ENCODE data around the gene CRIP2.

The CRIP2 gene

DNA sequence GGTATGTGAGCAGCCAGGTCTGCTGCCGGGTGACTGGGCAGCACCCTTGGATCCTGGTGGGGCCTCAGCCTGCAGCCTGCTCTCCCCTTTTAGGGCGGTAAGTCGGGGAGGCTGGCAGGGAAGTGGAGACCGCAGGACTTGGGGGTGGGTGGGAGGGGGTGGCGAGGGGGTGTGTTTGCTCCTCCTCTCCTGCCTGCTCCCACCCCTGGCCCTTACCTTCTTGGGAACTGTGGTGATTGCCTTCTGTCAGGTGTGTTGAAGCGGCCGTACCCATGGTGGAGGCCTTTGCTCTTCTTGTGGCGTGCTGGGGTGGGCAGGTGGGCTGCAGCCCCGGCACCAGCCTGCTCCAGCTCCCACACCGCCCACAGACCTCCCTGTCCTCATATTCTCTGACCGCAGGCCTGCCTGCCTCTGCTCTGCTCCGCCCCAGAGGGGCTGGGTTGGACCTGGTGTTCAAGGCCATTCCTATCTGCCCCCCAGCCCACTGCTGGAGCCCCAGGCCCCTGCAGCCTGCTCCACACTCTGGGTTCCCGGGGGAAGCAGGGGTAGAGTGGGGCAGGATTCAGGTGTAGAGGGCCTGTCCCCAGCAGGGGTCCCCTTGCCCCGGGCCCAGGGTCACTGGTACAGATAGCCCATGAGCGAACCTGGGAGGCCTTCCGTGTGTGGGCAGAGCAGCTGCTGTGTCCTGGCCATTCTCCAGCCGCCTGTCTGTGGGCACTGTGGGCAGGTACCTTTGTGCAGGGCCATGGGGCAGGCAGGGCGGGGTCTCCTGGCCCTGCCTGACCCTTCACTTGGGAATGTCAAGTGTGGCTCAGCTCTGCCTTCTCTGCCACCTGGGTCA, 21.6 kb downstream of the CRIP2 start:
- H3K9me2 ChIP-seq (replicated peaks; ENCODE audit: control insufficient read depth, low read length) = no peaks in the 10 kb centered on the region
- no peaks in the 10 kb centered on the region for H3K27me3 ChIP-seq (ENCODE audit: control insufficient read depth, low read length)
- no peak for TF ChIP-seq CTCF (IDR thresholded peaks at IDR 0.05; ENCODE audit: low read depth, low read length, poor library complexity, severe bottlenecking)
- no peak for TF ChIP-seq EZH2phosphoT487 (IDR thresholded peaks at IDR 0.05; ENCODE audit: borderline replicate concordance, low read length)
- peaks cover 10% of the 10 kb centered on the region for H3K4me1 ChIP-seq (ENCODE audit: control insufficient read depth, low read length)
- no peaks in the 10 kb centered on the region for H3K9me3 ChIP-seq (ENCODE audit: control insufficient read depth, insufficient read depth, low read length)
- no peaks in the 10 kb centered on the region for H3F3A ChIP-seq (ENCODE audit: control insufficient read depth, insufficient read depth)
- H3K36me3 ChIP-seq (ENCODE audit: control insufficient read depth, low read length) = peaks cover 9% of the 10 kb centered on the region
- H3K4me3 ChIP-seq (ENCODE audit: low read length) = no peak overlapping the region
- no peak overlapping the region for H3K4me2 ChIP-seq (ENCODE audit: low read length)
- H4K20me1 ChIP-seq (ENCODE audit: control insufficient read depth, insufficient read depth, low read depth, low read length) = peaks cover 8% of the 10 kb centered on the region; the same call in 1 of the 2 replicates
- H3K27ac ChIP-seq (ENCODE audit: low read depth, low read length) = no peak overlapping the region
- H3K79me2 ChIP-seq (ENCODE audit: control insufficient read depth, low read length) = peaks cover 9% of the 10 kb centered on the region

DNA sequence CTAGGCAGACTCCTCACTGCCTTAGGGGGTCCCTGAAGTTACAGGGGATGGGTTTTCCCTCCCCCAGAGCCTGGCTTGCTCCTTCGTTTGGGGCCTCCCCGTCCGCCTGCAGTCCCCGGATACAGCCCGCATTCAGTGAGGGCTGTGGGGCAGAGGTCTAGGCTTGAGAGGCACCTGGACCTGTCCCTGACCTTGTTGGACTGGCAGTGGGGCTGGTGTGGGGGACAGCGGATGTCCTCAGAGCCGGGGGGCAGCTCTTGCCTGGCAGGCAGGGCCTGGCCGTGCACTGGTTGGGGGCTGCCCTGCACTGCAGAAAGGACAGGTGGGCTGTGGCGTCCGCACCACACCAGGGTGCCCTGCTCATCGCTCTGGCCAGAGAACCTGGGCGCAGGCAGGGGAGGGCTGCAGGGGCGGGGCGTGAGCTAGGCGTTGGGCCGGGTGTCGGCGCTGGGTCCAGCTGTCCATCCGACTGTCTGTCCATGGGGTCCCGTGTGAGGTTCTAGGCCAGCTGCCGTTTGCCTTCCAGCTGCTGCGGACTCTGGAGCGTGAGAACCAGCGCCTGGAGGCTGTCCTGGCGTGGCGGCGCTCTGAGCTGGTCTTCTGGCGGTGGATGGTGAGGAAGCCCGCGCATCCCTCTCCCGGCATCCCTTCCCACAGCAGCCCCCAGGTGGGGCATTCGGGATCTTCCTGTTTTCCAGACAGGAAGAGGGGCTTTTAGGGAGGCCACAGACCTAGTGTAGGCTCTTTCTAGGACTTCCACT, 22.4 kb downstream of the CRIP2 start:
- Histone ChIP-seq H3K4me3 (ENCODE audit: low read length) (no peak overlapping the region), H3K79me2 (ENCODE audit: control insufficient read depth, low read length) (peaks cover 5% of the 10 kb centered on the region), H3K36me3 (ENCODE audit: control insufficient read depth, low read length) (peaks cover 6% of the 10 kb centered on the region), H3K4me1 (ENCODE audit: control insufficient read depth, low read length) (peaks cover 6% of the 10 kb centered on the region), H4K20me1 (ENCODE audit: control insufficient read depth, insufficient read depth, low read depth, low read length) (peaks cover 5% of the 10 kb centered on the region; the same call in 1 of the 2 replicates), H3K27ac (ENCODE audit: low read depth, low read length) (no peak overlapping the region), H3F3A (ENCODE audit: control insufficient read depth, insufficient read depth) (no peaks in the 10 kb centered on the region), H3K4me2 (ENCODE audit: low read length) (no peak overlapping the region), H3K27me3 (ENCODE audit: control insufficient read depth, low read length) (no peaks in the 10 kb centered on the region), H3K9me3 (ENCODE audit: control insufficient read depth, insufficient read depth, low read length) (no peaks in the 10 kb centered on the region), H3K9me2 (replicated peaks; ENCODE audit: control insufficient read depth, low read length) (no peaks in the 10 kb centered on the region)
- TF ChIP-seq CTCF (IDR thresholded peaks at IDR 0.05; ENCODE audit: low read depth, low read length, poor library complexity, severe bottlenecking) = no peak
- no peak for TF ChIP-seq EZH2phosphoT487 (IDR thresholded peaks at IDR 0.05; ENCODE audit: borderline replicate concordance, low read length)

- H3F3A ChIP-seq (ENCODE audit: control insufficient read depth, insufficient read depth) = no peaks in the 10 kb centered on the region
- no peak overlapping the region for H3K4me3 ChIP-seq (ENCODE audit: low read length)
- no peaks in the 10 kb centered on the region for H3K79me2 ChIP-seq (ENCODE audit: control insufficient read depth, low read length)
- H3K27me3 ChIP-seq (ENCODE audit: control insufficient read depth, low read length) = no peaks in the 10 kb centered on the region
- no peak for TF ChIP-seq CTCF (IDR thresholded peaks at IDR 0.05; ENCODE audit: low read depth, low read length, poor library complexity, severe bottlenecking)
- no peaks in the 10 kb centered on the region for H3K9me2 ChIP-seq (replicated peaks; ENCODE audit: control insufficient read depth, low read length)
- H3K4me1 ChIP-seq (ENCODE audit: control insufficient read depth, low read length) = no peaks in the 10 kb centered on the region
- no peaks in the 10 kb centered on the region for H4K20me1 ChIP-seq (ENCODE audit: control insufficient read depth, insufficient read depth, low read depth, low read length)
- no peaks in the 10 kb centered on the region for H3K9me3 ChIP-seq (ENCODE audit: control insufficient read depth, insufficient read depth, low read length)
- H3K36me3 ChIP-seq (ENCODE audit: control insufficient read depth, low read length) = peaks cover 3% of the 10 kb centered on the region; the same call in 1 of the 2 replicates
- no peak overlapping the region for H3K4me2 ChIP-seq (ENCODE audit: low read length)
- H3K27ac ChIP-seq (ENCODE audit: low read depth, low read length) = no peak overlapping the region
Measured at GRCh38 chr14:105497671-105498429, 23.2 kb downstream of the CRIP2 start.
